Keratinocyte (primary cell): ENCODE results near the gene SPOCK3. TPM values are rescaled to one million over a fixed set of nuclear protein-coding genes. Genes with fewer than 3 reads are reported as not detected.

ENCODE experiments used
- DNase-seq: peaks from one replicate; pipeline ENCODE4 v3.0.0-alpha.2; 2011; ENCODE audit warnings: low read depth, missing footprints, low spot score
- FAIRE-seq: peaks from 2 replicates; lab custom pipeline; 2011; peaks lifted over from hg19 to GRCh38; lab: Jason Lieb, UNC
- H2AFZ ChIP-seq: 2 replicates; pipeline ENCODE4 v1.6.0; 2012; ENCODE audit warnings: low read length, control low read depth, inconsistent platforms; ENCODE audit not compliant: control insufficient read depth
- H3K27ac ChIP-seq: 2 replicates; pipeline ENCODE4 v1.5.1; 2011; ENCODE audit warnings: low read length; ENCODE audit not compliant: control insufficient read depth, insufficient read depth
- H3K27me3 ChIP-seq: 3 replicates; pipeline ENCODE4 v1.6.0; 2011; ENCODE audit warnings: low read length; ENCODE audit not compliant: control insufficient read depth, insufficient read depth; ENCODE audit errors: extremely low read depth
- H3K36me3 ChIP-seq, 2 experiments: 2 replicates in 1 of 2; 3 replicates in 1 of 2; pipeline ENCODE4 v1.5.1; 2011; ENCODE audit warnings: low read length in 2 of 2, mild to moderate bottlenecking in 1 of 2; ENCODE audit not compliant: control insufficient read depth in 2 of 2, insufficient read depth in 2 of 2; ENCODE audit errors: extremely low read depth in 1 of 2
- H3K4me1 ChIP-seq: 3 replicates; pipeline ENCODE4 v1.5.1; 2011; ENCODE audit warnings: low read length; ENCODE audit not compliant: control insufficient read depth, insufficient read depth; ENCODE audit errors: extremely low read depth
- H3K4me2 ChIP-seq: 3 replicates; pipeline ENCODE4 v1.6.0; 2011; ENCODE audit warnings: low read depth, low read length; ENCODE audit not compliant: control insufficient read depth, insufficient read depth; ENCODE audit errors: extremely low read depth
- H3K4me3 ChIP-seq, 3 experiments: fragments of 200-600 bp in 1 of 3; sonication (generic) in 1 of 3; 2 replicates in 2 of 3; 3 replicates in 1 of 3; pipeline ENCODE4 v1.5.1; 2011 to 2016; ENCODE audit warnings: low read length in 3 of 3, mild to moderate bottlenecking in 3 of 3, control low read depth in 2 of 3, inconsistent platforms in 1 of 3, low read depth in 1 of 3, mixed read lengths in 1 of 3, mixed run types in 1 of 3, moderate library complexity in 1 of 3; ENCODE audit not compliant: control insufficient read depth in 2 of 3, insufficient read depth in 2 of 3; ENCODE audit errors: extremely low read depth in 1 of 3
- H3K79me2 ChIP-seq: 2 replicates; pipeline ENCODE4 v1.6.0; 2012; ENCODE audit warnings: low read length; ENCODE audit not compliant: control insufficient read depth, insufficient read depth
- H3K9ac ChIP-seq: 3 replicates; pipeline ENCODE4 v1.6.0; 2011; ENCODE audit warnings: low read length; ENCODE audit not compliant: control insufficient read depth, insufficient read depth; ENCODE audit errors: extremely low read depth
- H3K9me1 ChIP-seq: 3 replicates; pipeline ENCODE4 v1.6.0; 2011; ENCODE audit warnings: low read length; ENCODE audit not compliant: control insufficient read depth, insufficient read depth; ENCODE audit errors: extremely low read depth
- H3K9me3 ChIP-seq: 2 replicates; pipeline ENCODE4 v1.5.1; 2012; ENCODE audit warnings: low read depth, low read length; ENCODE audit not compliant: control insufficient read depth
- H4K20me1 ChIP-seq: 3 replicates; pipeline ENCODE4 v1.6.0; 2011; ENCODE audit warnings: low read length; ENCODE audit not compliant: control insufficient read depth, insufficient read depth; ENCODE audit errors: extremely low read depth
- EZH2 ChIP-seq: IDR thresholded peaks from one replicate; pipeline ENCODE4 v1.6.1; 2012; ENCODE audit warnings: inconsistent platforms, mild to moderate bottlenecking, low read length, moderate library complexity
- dilution Hi-C: fragments of 300-500 bp; cut with MboI; formaldehyde crosslinking; loops from one replicate; pipeline ENCODE4 v1.7.0; 2020; ENCODE audit warnings: low sequenced_read_pairs; ENCODE audit not compliant: extremely low pct_ligation_motif_present
- polyA plus RNA-seq, 5 experiments: library from polyadenylated mRNA; depleted of rRNA in 3 of 5; stranded (reverse) in 3 of 5; stranded (forward) in 1 of 5; unstranded in 1 of 5; fragments of >200 nt; gene quantifications; 1 replicate in 1 of 5; 2 replicates in 3 of 5; 3 replicates in 1 of 5; pipeline versions ENCODE4 v1.2.1 to v1.2.3, GENCODE V29; 2011 to 2012; ENCODE audit warnings: missing spikeins in 2 of 5, low read depth in 1 of 5, low replicate concordance in 1 of 5
- TF ChIP-seq, protein P1 (sequence below), 3 experiments: IDR thresholded peaks in 1 of 3; conservative IDR thresholded peaks in 1 of 3; optimal IDR thresholded peaks in 1 of 3; 2 replicates in 2 of 3; 3 replicates in 1 of 3; pipeline versions ENCODE3 to v1.5.1; 2011; ENCODE audit warnings: low read length in 3 of 3, mild to moderate bottlenecking in 3 of 3, moderate library complexity in 2 of 3, control low read depth in 1 of 3, inconsistent platforms in 1 of 3; ENCODE audit not compliant: insufficient read depth in 2 of 3; ENCODE audit errors: extremely low read depth in 1 of 3

The SPOCK3 gene
- polyA plus RNA-seq, 1 donor (not counting 4 experiments of a cell fraction or from before 2014, with no cell fraction given): not detected

DNA sequence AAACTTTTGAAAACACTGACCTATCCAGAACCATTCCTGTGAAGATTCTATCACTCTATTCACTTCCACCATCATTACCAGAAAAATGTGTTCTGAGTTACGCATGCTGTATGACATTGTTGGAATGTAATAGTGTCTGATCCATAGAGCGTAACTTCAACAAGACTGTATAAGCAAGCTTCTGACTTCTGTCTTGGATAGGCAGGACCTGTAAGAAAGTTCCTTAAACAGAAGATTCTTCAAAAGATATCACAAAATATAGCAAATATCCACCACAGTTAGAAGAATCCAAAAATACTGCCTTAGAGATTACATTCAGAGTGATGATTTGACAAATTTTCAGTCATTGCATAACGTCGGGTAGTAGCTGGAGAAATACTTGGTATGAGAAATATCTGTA lies 14.0 kb upstream of the SPOCK3 start:
- Histone ChIP-seq H3K79me2 (no peaks in the 10 kb centered on the region), H2AFZ (no peak overlapping the region), H4K20me1 (no peaks in the 10 kb centered on the region), H3K4me1 (no peaks in the 10 kb centered on the region), H3K4me2 (no peak overlapping the region), H3K9me3 (peaks cover 2% of the 10 kb centered on the region), H3K9ac (no peak overlapping the region), H3K27ac (no peak overlapping the region), H3K4me3 (no peak overlapping the region), H3K36me3 (no peaks in the 10 kb centered on the region), H3K9me1 (no peaks in the 10 kb centered on the region), H3K27me3 (no peaks in the 10 kb centered on the region)
- no peak for FAIRE-seq
- no peak for DNase-seq
- dilution Hi-C loops: no loop called here
- TF ChIP-seq, protein P1, sequence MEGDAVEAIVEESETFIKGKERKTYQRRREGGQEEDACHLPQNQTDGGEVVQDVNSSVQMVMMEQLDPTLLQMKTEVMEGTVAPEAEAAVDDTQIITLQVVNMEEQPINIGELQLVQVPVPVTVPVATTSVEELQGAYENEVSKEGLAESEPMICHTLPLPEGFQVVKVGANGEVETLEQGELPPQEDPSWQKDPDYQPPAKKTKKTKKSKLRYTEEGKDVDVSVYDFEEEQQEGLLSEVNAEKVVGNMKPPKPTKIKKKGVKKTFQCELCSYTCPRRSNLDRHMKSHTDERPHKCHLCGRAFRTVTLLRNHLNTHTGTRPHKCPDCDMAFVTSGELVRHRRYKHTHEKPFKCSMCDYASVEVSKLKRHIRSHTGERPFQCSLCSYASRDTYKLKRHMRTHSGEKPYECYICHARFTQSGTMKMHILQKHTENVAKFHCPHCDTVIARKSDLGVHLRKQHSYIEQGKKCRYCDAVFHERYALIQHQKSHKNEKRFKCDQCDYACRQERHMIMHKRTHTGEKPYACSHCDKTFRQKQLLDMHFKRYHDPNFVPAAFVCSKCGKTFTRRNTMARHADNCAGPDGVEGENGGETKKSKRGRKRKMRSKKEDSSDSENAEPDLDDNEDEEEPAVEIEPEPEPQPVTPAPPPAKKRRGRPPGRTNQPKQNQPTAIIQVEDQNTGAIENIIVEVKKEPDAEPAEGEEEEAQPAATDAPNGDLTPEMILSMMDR (optimal IDR thresholded peaks at IDR 0.05 in 1 of 3, IDR thresholded peaks at IDR 0.05 in 1 of 3, conservative IDR thresholded peaks at IDR 0.05 in 1 of 3; ENCODE audit: extremely low read depth in 1 of 3, insufficient read depth in 2 of 3, low read length in 3 of 3): no peak
- no peak for TF ChIP-seq EZH2

DNA sequence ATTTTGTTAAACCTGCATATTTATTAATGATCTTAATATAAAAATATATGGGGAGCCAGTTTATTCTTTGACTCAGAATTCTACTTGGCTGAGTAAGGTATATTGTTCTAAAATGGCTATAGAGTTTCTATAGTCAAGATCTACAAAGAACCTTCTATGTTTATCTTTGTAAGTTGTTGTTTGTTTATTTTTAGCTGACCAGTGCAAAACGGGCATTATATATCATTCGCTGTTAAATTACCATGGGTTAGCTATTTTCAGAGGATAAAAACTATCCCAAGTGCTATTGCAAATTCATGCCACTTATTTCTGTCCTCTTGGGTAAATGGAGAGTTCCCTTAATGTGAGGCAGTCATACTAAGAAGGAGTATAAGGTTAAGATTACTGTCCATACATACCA lies 5.3 kb upstream of the SPOCK3 start:
- dilution Hi-C loops: no loop called here
- no peak overlapping the region for H3K4me2 ChIP-seq
- no peak overlapping the region for H3K4me3 ChIP-seq
- no peaks in the 10 kb centered on the region for H3K9me3 ChIP-seq
- no peak overlapping the region for H3K27ac ChIP-seq
- no peaks in the 10 kb centered on the region for H4K20me1 ChIP-seq
- H3K36me3 ChIP-seq: no peaks in the 10 kb centered on the region
- no peaks in the 10 kb centered on the region for H3K9me1 ChIP-seq
- no peak overlapping the region for H2AFZ ChIP-seq
- H3K79me2 ChIP-seq: no peaks in the 10 kb centered on the region
- H3K27me3 ChIP-seq: peaks cover 12% of the 10 kb centered on the region
- no peak for DNase-seq
- FAIRE-seq: no peak
- no peaks in the 10 kb centered on the region for H3K4me1 ChIP-seq
- no peak overlapping the region for H3K9ac ChIP-seq
- TF ChIP-seq, protein P1 (optimal IDR thresholded peaks at IDR 0.05 in 1 of 3, IDR thresholded peaks at IDR 0.05 in 1 of 3, conservative IDR thresholded peaks at IDR 0.05 in 1 of 3; ENCODE audit: extremely low read depth in 1 of 3, insufficient read depth in 2 of 3, low read length in 3 of 3): no peak
- no peak for TF ChIP-seq EZH2
